GM23338 (cell line): ENCODE results near the gene LAPTM5. TPM values are rescaled to one million over a fixed set of nuclear protein-coding genes. Genes with fewer than 3 reads are reported as not detected.

Experiments used
- ATAC-seq: fragments of 200-7000 bp; cut with Tn5 transposase; 3 replicates; pipeline ENCODE4 v1.9.1; 2020
- DNase-seq: peaks from one replicate; pipeline ENCODE4 v3.0.0-alpha.2; 2015; ENCODE audit warnings: low spot score
- H2AFZ ChIP-seq: fragments of 200-600 bp; sonication (generic); 2 replicates; pipeline ENCODE4 v1.8.0; 2016; ENCODE audit warnings: antibody characterized with exemption, mild to moderate bottlenecking, moderate library complexity
- H3F3A ChIP-seq: fragments of 200-600 bp; sonication (generic); replicated peaks from 2 replicates; pipeline ENCODE4 v1.8.0; 2017; ENCODE audit warnings: antibody characterized with exemption, mixed run types, low read depth
- H3K27ac ChIP-seq: fragments of 200-600 bp; sonication (generic); 2 replicates; pipeline ENCODE4 v1.6.1; 2016; ENCODE audit warnings: low read depth
- H3K27me3 ChIP-seq: fragments of 200-600 bp; sonication (generic); 2 replicates; pipeline ENCODE4 v1.8.0; 2016; ENCODE audit warnings: mild to moderate bottlenecking, mixed run types, moderate library complexity; ENCODE audit not compliant: insufficient read depth
- H3K36me3 ChIP-seq: fragments of 200-600 bp; sonication (generic); 2 replicates; pipeline ENCODE4 v1.8.0; 2016; ENCODE audit warnings: mild to moderate bottlenecking; ENCODE audit not compliant: insufficient read depth
- H3K4me1 ChIP-seq: fragments of 200-600 bp; sonication (generic); 2 replicates; pipeline ENCODE4 v1.8.0; 2016; ENCODE audit warnings: mild to moderate bottlenecking, moderate library complexity; ENCODE audit not compliant: insufficient read depth
- H3K4me2 ChIP-seq: fragments of 200-600 bp; sonication (generic); 2 replicates; pipeline ENCODE4 v1.7.1; 2017; ENCODE audit warnings: mixed run types
- H3K4me3 ChIP-seq: fragments of 200-600 bp; sonication (generic); 2 replicates; pipeline ENCODE4 v1.6.1; 2016; ENCODE audit warnings: mixed run types
- H3K79me2 ChIP-seq: fragments of 200-600 bp; sonication (generic); replicated peaks from 2 replicates; pipeline ENCODE4 v1.8.0; 2017; ENCODE audit warnings: mild to moderate bottlenecking; ENCODE audit not compliant: insufficient read depth
- H3K9me2 ChIP-seq: fragments of 200-600 bp; sonication (generic); 2 replicates; pipeline ENCODE4 v1.8.0; 2017; ENCODE audit not compliant: insufficient read depth
- H4K20me1 ChIP-seq: fragments of 200-600 bp; sonication (generic); replicated peaks from 2 replicates; pipeline ENCODE4 v1.8.0; 2017; ENCODE audit warnings: mild to moderate bottlenecking; ENCODE audit not compliant: insufficient read depth
- H3K27ac Mint-ChIP-seq: 2 replicates; pipeline ENCODE4 v1.8.0; 2020; ENCODE audit warnings: inconsistent platforms, mild to moderate bottlenecking, moderate library complexity, mixed read lengths
- H3K27me3 Mint-ChIP-seq: 3 replicates; pipeline ENCODE4 v1.8.0; 2022; ENCODE audit warnings: low read depth, mild to moderate bottlenecking, moderate library complexity, mixed read lengths, inconsistent platforms; ENCODE audit not compliant: insufficient read depth, poor library complexity
- H3K36me3 Mint-ChIP-seq: 3 replicates; pipeline ENCODE4 v1.8.0; 2021; ENCODE audit warnings: low read depth, mild to moderate bottlenecking, inconsistent platforms, moderate library complexity, mixed read lengths
- H3K4me1 Mint-ChIP-seq: 3 replicates; pipeline ENCODE4 v1.8.0; 2020; ENCODE audit warnings: mild to moderate bottlenecking, inconsistent platforms, mixed read lengths
- H3K4me3 Mint-ChIP-seq: 3 replicates; pipeline ENCODE4 v1.8.0; 2021; ENCODE audit warnings: moderate library complexity, mild to moderate bottlenecking, inconsistent platforms, mixed read lengths
- H3K9me3 Mint-ChIP-seq: 3 replicates; pipeline ENCODE4 v1.8.0; 2020; ENCODE audit warnings: moderate library complexity, mild to moderate bottlenecking, inconsistent platforms, mixed read lengths
- CREB1 ChIP-seq: fragments of 250-450 bp; sonication (Bioruptor Pico); IDR thresholded peaks from 2 replicates; pipeline ENCODE4 v1.5.0; 2020; ENCODE audit warnings: low read depth, mild to moderate bottlenecking, moderate library complexity
- EZH2 ChIP-seq: fragments of 200-600 bp; sonication (generic); IDR thresholded peaks from one replicate; pipeline ENCODE4 v1.8.0; 2017; ENCODE audit warnings: antibody characterized with exemption, mild to moderate bottlenecking, low read depth; ENCODE audit not compliant: unreplicated experiment
- EZH2phosphoT487 ChIP-seq: fragments of 200-600 bp; sonication (generic); IDR thresholded peaks from one replicate; pipeline ENCODE4 v1.8.1; 2018; ENCODE audit warnings: antibody characterized with exemption; ENCODE audit not compliant: unreplicated experiment
- JUNB ChIP-seq: IDR thresholded peaks from one replicate; pipeline ENCODE4 v1.6.1; 2016; ENCODE audit warnings: antibody characterized with exemption; ENCODE audit not compliant: unreplicated experiment
- NANOG ChIP-seq: IDR thresholded peaks from 2 replicates; pipeline ENCODE4 v1.6.1; 2016; ENCODE audit warnings: antibody characterized with exemption, borderline replicate concordance
- POLR2AphosphoS5 ChIP-seq: IDR thresholded peaks from 2 replicates; pipeline ENCODE4 v1.6.1; 2016; ENCODE audit warnings: antibody characterized with exemption, low read depth
- STAT1 ChIP-seq: IDR thresholded peaks from one replicate; pipeline ENCODE4 v1.6.1; 2016; ENCODE audit warnings: antibody characterized with exemption; ENCODE audit not compliant: unreplicated experiment
- ZNF114 ChIP-seq: fragments of 250-450 bp; sonication (Bioruptor Pico); IDR thresholded peaks from 2 replicates; pipeline ENCODE4 v1.5.0; 2020; ENCODE audit warnings: mild to moderate bottlenecking, moderate library complexity
- ZNF331 ChIP-seq: fragments of 250-450 bp; sonication (Bioruptor Pico); IDR thresholded peaks from 2 replicates; pipeline ENCODE4 v1.5.0; 2020; ENCODE audit warnings: low read depth, mild to moderate bottlenecking, moderate library complexity
- polyA plus RNA-seq: library from polyadenylated mRNA; unstranded; fragments of >200 nt; fragmentation: Nextera tagmentation; extraction: Ambion mirVana; gene quantifications from 2 replicates; pipeline ENCODE4 v1.2.1, GENCODE V29; 2016
- total RNA-seq: library from RNA; depleted of rRNA; stranded (reverse); fragments of >200 nt; shearing (Covaris generic); gene quantifications from 2 replicates; pipeline ENCODE4 v1.2.3, GENCODE V29; 2014
- TF ChIP-seq, protein P1 (sequence below): IDR thresholded peaks from 2 replicates; pipeline ENCODE4 v1.6.1; 2016; ENCODE audit warnings: antibody characterized with exemption
- TF ChIP-seq, protein P2 (sequence below): fragments of 250-450 bp; sonication (Bioruptor Pico); IDR thresholded peaks from 2 replicates; pipeline ENCODE4 v1.5.0; 2020; ENCODE audit warnings: mild to moderate bottlenecking, moderate library complexity
- TF ChIP-seq, protein P3 (sequence below): IDR thresholded peaks from one replicate; pipeline ENCODE4 v1.6.1; 2018; ENCODE audit warnings: antibody characterized with exemption; ENCODE audit not compliant: unreplicated experiment
- TF ChIP-seq, protein P4 (sequence below), 2 experiments: fragments of 200-600 bp in 1 of 2; sonication (generic) in 1 of 2; conservative IDR thresholded peaks; 2 replicates each; pipeline versions ENCODE4 v1.5.1 to v1.6.1; 2016 to 2017; ENCODE audit warnings: antibody characterized with exemption in 2 of 2, low read depth in 2 of 2, mild to moderate bottlenecking in 2 of 2, moderate library complexity in 1 of 2

The LAPTM5 gene
- total and polyA plus RNA-seq, 2 experiments from 2014 or later: 0.21 TPM; not detected in 1

DNA sequence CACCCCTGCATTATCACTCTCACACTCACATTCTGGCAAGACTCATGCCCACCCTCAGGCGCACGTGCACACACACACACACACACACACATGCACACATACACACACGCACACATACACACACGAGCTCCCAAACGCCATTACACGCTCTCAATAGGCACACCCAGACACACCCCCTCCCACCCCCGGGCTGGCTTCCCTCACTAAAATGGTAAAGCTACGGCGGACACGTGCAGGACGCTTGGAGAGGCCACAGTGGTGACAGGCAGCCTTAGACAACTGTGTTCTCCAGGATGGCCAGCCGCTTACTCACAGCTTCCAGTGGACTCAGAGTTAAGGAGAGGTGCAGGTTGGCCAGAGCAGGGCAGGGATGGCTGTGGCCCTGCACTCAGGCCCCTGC, 44.3 kb downstream of the LAPTM5 start:
- Mint-ChIP-seq H3K9me3 (peaks cover 33% of the 10 kb centered on the region), H3K27ac (no peak overlapping the region), H3K36me3 (peaks cover 15% of the 10 kb centered on the region), H3K27me3 (peaks cover 13% of the 10 kb centered on the region), H3K4me1 (no peaks in the 10 kb centered on the region; the same call in 2 of the 3 replicates), H3K4me3 (no peak overlapping the region)
- H3K4me3 ChIP-seq: no peak overlapping the region
- H3K36me3 ChIP-seq: no peaks in the 10 kb centered on the region
- H4K20me1 ChIP-seq: no peaks in the 10 kb centered on the region
- H3K27ac ChIP-seq: no peak overlapping the region
- no peak overlapping the region for H2AFZ ChIP-seq
- H3K4me1 ChIP-seq: no peaks in the 10 kb centered on the region
- TF ChIP-seq JUNB: no peak
- no peak for TF ChIP-seq CREB1 (CRISPR knock-in tag)
- no peak for TF ChIP-seq POLR2AphosphoS5
- no peak for TF ChIP-seq ZNF331 (CRISPR knock-in tag)
- TF ChIP-seq NANOG: no peak
- TF ChIP-seq, protein P1, sequence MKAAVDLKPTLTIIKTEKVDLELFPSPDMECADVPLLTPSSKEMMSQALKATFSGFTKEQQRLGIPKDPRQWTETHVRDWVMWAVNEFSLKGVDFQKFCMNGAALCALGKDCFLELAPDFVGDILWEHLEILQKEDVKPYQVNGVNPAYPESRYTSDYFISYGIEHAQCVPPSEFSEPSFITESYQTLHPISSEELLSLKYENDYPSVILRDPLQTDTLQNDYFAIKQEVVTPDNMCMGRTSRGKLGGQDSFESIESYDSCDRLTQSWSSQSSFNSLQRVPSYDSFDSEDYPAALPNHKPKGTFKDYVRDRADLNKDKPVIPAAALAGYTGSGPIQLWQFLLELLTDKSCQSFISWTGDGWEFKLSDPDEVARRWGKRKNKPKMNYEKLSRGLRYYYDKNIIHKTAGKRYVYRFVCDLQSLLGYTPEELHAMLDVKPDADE: no peak
- TF ChIP-seq, protein P2, sequence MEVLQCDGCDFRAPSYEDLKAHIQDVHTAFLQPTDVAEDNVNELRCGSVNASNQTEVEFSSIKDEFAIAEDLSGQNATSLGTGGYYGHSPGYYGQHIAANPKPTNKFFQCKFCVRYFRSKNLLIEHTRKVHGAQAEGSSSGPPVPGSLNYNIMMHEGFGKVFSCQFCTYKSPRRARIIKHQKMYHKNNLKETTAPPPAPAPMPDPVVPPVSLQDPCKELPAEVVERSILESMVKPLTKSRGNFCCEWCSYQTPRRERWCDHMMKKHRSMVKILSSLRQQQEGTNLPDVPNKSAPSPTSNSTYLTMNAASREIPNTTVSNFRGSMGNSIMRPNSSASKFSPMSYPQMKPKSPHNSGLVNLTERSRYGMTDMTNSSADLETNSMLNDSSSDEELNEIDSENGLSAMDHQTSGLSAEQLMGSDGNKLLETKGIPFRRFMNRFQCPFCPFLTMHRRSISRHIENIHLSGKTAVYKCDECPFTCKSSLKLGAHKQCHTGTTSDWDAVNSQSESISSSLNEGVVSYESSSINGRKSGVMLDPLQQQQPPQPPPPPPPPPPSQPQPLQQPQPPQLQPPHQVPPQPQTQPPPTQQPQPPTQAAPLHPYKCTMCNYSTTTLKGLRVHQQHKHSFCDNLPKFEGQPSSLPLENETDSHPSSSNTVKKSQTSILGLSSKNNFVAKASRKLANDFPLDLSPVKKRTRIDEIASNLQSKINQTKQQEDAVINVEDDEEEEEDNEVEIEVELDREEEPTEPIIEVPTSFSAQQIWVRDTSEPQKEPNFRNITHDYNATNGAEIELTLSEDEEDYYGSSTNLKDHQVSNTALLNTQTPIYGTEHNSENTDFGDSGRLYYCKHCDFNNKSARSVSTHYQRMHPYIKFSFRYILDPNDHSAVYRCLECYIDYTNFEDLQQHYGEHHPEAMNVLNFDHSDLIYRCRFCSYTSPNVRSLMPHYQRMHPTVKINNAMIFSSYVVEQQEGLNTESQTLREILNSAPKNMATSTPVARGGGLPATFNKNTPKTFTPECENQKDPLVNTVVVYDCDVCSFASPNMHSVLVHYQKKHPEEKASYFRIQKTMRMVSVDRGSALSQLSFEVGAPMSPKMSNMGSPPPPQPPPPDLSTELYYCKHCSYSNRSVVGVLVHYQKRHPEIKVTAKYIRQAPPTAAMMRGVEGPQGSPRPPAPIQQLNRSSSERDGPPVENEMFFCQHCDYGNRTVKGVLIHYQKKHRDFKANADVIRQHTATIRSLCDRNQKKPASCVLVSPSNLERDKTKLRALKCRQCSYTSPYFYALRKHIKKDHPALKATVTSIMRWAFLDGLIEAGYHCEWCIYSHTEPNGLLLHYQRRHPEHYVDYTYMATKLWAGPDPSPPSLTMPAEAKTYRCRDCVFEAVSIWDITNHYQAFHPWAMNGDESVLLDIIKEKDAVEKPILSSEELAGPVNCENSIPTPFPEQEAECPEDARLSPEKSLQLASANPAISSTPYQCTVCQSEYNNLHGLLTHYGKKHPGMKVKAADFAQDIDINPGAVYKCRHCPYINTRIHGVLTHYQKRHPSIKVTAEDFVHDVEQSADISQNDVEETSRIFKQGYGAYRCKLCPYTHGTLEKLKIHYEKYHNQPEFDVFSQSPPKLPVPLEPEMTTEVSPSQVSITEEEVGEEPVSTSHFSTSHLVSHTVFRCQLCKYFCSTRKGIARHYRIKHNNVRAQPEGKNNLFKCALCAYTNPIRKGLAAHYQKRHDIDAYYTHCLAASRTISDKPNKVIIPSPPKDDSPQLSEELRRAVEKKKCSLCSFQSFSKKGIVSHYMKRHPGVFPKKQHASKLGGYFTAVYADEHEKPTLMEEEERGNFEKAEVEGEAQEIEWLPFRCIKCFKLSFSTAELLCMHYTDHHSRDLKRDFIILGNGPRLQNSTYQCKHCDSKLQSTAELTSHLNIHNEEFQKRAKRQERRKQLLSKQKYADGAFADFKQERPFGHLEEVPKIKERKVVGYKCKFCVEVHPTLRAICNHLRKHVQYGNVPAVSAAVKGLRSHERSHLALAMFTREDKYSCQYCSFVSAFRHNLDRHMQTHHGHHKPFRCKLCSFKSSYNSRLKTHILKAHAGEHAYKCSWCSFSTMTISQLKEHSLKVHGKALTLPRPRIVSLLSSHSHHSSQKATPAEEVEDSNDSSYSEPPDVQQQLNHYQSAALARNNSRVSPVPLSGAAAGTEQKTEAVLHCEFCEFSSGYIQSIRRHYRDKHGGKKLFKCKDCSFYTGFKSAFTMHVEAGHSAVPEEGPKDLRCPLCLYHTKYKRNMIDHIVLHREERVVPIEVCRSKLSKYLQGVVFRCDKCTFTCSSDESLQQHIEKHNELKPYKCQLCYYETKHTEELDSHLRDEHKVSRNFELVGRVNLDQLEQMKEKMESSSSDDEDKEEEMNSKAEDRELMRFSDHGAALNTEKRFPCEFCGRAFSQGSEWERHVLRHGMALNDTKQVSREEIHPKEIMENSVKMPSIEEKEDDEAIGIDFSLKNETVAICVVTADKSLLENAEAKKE (CRISPR knock-in tag): no peak
- TF ChIP-seq, protein P3, sequence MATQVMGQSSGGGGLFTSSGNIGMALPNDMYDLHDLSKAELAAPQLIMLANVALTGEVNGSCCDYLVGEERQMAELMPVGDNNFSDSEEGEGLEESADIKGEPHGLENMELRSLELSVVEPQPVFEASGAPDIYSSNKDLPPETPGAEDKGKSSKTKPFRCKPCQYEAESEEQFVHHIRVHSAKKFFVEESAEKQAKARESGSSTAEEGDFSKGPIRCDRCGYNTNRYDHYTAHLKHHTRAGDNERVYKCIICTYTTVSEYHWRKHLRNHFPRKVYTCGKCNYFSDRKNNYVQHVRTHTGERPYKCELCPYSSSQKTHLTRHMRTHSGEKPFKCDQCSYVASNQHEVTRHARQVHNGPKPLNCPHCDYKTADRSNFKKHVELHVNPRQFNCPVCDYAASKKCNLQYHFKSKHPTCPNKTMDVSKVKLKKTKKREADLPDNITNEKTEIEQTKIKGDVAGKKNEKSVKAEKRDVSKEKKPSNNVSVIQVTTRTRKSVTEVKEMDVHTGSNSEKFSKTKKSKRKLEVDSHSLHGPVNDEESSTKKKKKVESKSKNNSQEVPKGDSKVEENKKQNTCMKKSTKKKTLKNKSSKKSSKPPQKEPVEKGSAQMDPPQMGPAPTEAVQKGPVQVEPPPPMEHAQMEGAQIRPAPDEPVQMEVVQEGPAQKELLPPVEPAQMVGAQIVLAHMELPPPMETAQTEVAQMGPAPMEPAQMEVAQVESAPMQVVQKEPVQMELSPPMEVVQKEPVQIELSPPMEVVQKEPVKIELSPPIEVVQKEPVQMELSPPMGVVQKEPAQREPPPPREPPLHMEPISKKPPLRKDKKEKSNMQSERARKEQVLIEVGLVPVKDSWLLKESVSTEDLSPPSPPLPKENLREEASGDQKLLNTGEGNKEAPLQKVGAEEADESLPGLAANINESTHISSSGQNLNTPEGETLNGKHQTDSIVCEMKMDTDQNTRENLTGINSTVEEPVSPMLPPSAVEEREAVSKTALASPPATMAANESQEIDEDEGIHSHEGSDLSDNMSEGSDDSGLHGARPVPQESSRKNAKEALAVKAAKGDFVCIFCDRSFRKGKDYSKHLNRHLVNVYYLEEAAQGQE: no peak
- no peak for TF ChIP-seq EZH2
- TF ChIP-seq ZNF114: no peak
- TF ChIP-seq, protein P4, sequence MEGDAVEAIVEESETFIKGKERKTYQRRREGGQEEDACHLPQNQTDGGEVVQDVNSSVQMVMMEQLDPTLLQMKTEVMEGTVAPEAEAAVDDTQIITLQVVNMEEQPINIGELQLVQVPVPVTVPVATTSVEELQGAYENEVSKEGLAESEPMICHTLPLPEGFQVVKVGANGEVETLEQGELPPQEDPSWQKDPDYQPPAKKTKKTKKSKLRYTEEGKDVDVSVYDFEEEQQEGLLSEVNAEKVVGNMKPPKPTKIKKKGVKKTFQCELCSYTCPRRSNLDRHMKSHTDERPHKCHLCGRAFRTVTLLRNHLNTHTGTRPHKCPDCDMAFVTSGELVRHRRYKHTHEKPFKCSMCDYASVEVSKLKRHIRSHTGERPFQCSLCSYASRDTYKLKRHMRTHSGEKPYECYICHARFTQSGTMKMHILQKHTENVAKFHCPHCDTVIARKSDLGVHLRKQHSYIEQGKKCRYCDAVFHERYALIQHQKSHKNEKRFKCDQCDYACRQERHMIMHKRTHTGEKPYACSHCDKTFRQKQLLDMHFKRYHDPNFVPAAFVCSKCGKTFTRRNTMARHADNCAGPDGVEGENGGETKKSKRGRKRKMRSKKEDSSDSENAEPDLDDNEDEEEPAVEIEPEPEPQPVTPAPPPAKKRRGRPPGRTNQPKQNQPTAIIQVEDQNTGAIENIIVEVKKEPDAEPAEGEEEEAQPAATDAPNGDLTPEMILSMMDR (conservative IDR thresholded peaks at IDR 0.05; ENCODE audit: low read depth in 2 of 2): no peak
- no peak for TF ChIP-seq STAT1
- no peak for TF ChIP-seq EZH2phosphoT487
- no peaks in the 10 kb centered on the region for H3K79me2 ChIP-seq
- H3K4me2 ChIP-seq: no peak overlapping the region
- H3K9me2 ChIP-seq: peaks cover 3% of the 10 kb centered on the region; the same call in 1 of the 2 replicates
- H3K27me3 ChIP-seq: no peaks in the 10 kb centered on the region
- DNase-seq: no peak
- ATAC-seq: no peak
- no peaks in the 10 kb centered on the region for H3F3A ChIP-seq
